Measurements from ENCODE around the gene PRL. TPM values are rescaled to one million over a fixed set of nuclear protein-coding genes. Genes with fewer than 3 reads are reported as not detected.

Gene PRL
- total RNA-seq, 6 experiments from 2014 or later: not detected

GRCh38 chr6:22250486-22250885 is 46.4 kb downstream of the PRL start:
- Histone ChIP-seq H3K4me3 (no peak overlapping the region), H3K27ac (no peak overlapping the region), H3K27me3 (no peaks in the 10 kb centered on the region), H3K9me3 (no peaks in the 10 kb centered on the region), H3K36me3 (no peaks in the 10 kb centered on the region), H3K4me1 (no peaks in the 10 kb centered on the region)
- 44% methylated on average over 1 of the region's 1 CpG for WGBS (ENCODE audit: insufficient coverage, low coverage, low lambda C conversion rate, missing lambda C conversion rate)
- no peak for DNase-seq
- no peak for ATAC-seq
- no peak for TF ChIP-seq CTCF (IDR thresholded peaks at IDR 0.05)
- TF ChIP-seq POLR2A (IDR thresholded peaks at IDR 0.05): no peak
- intact Hi-C loops (cut with DNase I): no loop called here

- intact Hi-C loops (cut with DNase I): no loop called here
- H3K4me3 ChIP-seq: no peak overlapping the region
- H3K4me1 ChIP-seq: no peaks in the 10 kb centered on the region
- no peaks in the 10 kb centered on the region for H3K36me3 ChIP-seq
- H3K27ac ChIP-seq: no peak overlapping the region
- no peak for ATAC-seq
- TF ChIP-seq CTCF (IDR thresholded peaks at IDR 0.05): no peak
- no peak for TF ChIP-seq POLR2A (IDR thresholded peaks at IDR 0.05)
- no peaks in the 10 kb centered on the region for H3K9me3 ChIP-seq
- no peaks in the 10 kb centered on the region for H3K27me3 ChIP-seq
- WGBS (ENCODE audit: insufficient coverage, low coverage, low lambda C conversion rate, missing lambda C conversion rate): 69% methylated on average over 9 of the region's 9 CpGs
- DNase-seq: no peak
Measured at GRCh38 chr6:22249711-22250350, 47.0 kb downstream of the PRL start.

GRCh38 chr6:22248513-22249308 is 48.1 kb downstream of the PRL start:
- TF ChIP-seq CTCF (IDR thresholded peaks at IDR 0.05): no peak
- TF ChIP-seq POLR2A (IDR thresholded peaks at IDR 0.05): no peak
- Histone ChIP-seq H3K27ac (no peak overlapping the region), H3K4me3 (no peak overlapping the region), H3K4me1 (no peaks in the 10 kb centered on the region), H3K36me3 (no peaks in the 10 kb centered on the region), H3K27me3 (no peaks in the 10 kb centered on the region), H3K9me3 (no peaks in the 10 kb centered on the region)
- WGBS (ENCODE audit: insufficient coverage, low coverage, low lambda C conversion rate, missing lambda C conversion rate): 24% methylated on average over 6 of the region's 6 CpGs
- intact Hi-C loops (cut with DNase I): no loop called here
- DNase-seq: no peak
- ATAC-seq: peak in 1 of 4 donors; percentile 63

- no peaks in the 10 kb centered on the region for H3K9me3 ChIP-seq
- no peak overlapping the region for H3K4me3 ChIP-seq
- intact Hi-C loops (cut with DNase I): no loop called here
- H3K27me3 ChIP-seq: no peaks in the 10 kb centered on the region
- 30% methylated on average over 4 of the region's 4 CpGs for WGBS (ENCODE audit: insufficient coverage, low coverage, low lambda C conversion rate, missing lambda C conversion rate)
- H3K36me3 ChIP-seq: no peaks in the 10 kb centered on the region
- no peak for DNase-seq
- no peaks in the 10 kb centered on the region for H3K4me1 ChIP-seq
- TF ChIP-seq CTCF (IDR thresholded peaks at IDR 0.05): no peak
- no peak for TF ChIP-seq POLR2A (IDR thresholded peaks at IDR 0.05)
- H3K27ac ChIP-seq: no peak overlapping the region
- ATAC-seq: no peak
Measured at GRCh38 chr6:22247916-22248482, 48.8 kb downstream of the PRL start.
